Epithelial cell of esophagus (primary cell): ENCODE data around the gene GPR153.

Experiments
- DNase-seq: peaks from one replicate; pipeline ENCODE4 v3.0.0; 2010; ENCODE audit warnings: low read depth
- H3K4me3 ChIP-seq: 2 replicates; pipeline ENCODE4 v1.5.1; 2011; ENCODE audit warnings: mild to moderate bottlenecking, low read length, control low read depth
- TF ChIP-seq, protein P1 (sequence below): IDR thresholded peaks from 2 replicates; pipeline ENCODE4 v1.5.1; 2011; ENCODE audit warnings: low read depth, mild to moderate bottlenecking, low read length, control low read depth, inconsistent platforms; ENCODE audit not compliant: insufficient read depth; ENCODE audit errors: missing control alignments

GPR153 gene

DNA sequence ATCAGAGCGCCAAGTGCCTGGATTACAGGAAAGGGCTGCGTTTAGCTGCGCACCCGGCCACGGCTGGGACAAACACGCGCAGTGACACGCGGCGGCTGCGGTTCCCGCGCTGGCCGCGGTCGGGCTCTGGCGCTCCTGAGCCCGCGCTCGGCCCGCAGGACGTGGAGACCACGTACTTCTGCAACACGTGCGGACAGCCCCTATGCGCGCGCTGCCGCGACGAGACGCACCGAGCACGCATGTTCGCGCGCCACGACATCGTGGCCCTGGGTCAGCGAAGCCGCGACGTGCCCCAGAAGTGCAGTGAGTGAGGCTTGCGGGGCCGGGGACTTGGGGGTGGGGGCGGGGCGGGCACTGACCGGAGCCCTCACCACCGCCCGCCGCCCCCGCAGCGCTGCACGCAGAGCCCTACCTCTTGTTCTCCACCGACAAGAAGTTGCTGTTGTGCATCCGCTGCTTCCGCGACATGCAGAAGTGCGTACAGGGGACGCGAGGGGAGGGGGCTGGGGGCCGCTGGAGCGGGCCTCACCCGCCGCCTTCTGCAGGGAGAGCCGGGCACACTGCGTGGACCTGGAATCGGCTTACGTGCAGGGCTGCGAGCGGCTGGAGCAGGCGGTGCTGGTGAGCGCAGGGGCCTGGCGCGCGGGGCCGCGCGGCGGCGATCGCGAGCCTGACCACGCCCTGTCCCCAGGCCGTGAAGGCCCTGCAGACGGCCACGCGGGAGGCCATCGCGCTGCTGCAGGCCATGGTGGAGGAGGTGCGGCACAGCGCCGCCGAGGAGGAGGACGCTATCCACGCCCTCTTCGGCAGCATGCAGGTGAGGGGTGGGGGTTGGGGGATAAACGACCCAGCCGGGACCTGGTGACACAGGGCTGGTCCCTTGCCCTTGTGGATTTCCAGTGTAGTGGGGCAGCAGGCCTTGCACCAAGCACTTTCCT is 51.9 kb downstream of the GPR153 start:
- peak overlapping the region; percentile 25 for H3K4me3 ChIP-seq
- TF ChIP-seq, protein P1, sequence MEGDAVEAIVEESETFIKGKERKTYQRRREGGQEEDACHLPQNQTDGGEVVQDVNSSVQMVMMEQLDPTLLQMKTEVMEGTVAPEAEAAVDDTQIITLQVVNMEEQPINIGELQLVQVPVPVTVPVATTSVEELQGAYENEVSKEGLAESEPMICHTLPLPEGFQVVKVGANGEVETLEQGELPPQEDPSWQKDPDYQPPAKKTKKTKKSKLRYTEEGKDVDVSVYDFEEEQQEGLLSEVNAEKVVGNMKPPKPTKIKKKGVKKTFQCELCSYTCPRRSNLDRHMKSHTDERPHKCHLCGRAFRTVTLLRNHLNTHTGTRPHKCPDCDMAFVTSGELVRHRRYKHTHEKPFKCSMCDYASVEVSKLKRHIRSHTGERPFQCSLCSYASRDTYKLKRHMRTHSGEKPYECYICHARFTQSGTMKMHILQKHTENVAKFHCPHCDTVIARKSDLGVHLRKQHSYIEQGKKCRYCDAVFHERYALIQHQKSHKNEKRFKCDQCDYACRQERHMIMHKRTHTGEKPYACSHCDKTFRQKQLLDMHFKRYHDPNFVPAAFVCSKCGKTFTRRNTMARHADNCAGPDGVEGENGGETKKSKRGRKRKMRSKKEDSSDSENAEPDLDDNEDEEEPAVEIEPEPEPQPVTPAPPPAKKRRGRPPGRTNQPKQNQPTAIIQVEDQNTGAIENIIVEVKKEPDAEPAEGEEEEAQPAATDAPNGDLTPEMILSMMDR = peak; percentile 29
- peak; percentile 33 for DNase-seq

DNA sequence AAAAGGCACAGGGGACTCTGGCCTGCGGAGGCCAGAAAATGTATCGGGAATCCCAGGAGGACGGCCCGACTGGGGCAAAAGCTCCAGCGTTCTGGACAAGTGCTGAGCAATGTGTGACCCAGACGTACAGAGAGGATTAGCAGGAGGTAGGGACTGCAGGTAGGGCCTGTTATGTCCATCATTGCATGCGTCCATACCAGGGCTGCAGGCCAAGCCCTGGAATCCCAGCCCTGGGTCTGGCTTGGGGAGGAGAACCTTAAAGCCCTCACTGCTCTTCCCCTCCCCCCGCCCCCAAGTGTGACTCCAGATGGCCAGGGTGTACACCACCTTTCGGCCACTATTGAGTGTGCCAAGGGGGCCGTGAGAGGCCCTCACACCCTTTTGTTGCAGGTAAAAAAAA is 53.0 kb downstream of the GPR153 start:
- DNase-seq = no peak
- TF ChIP-seq, protein P1 = no peak
- H3K4me3 ChIP-seq = no peak overlapping the region

DNA sequence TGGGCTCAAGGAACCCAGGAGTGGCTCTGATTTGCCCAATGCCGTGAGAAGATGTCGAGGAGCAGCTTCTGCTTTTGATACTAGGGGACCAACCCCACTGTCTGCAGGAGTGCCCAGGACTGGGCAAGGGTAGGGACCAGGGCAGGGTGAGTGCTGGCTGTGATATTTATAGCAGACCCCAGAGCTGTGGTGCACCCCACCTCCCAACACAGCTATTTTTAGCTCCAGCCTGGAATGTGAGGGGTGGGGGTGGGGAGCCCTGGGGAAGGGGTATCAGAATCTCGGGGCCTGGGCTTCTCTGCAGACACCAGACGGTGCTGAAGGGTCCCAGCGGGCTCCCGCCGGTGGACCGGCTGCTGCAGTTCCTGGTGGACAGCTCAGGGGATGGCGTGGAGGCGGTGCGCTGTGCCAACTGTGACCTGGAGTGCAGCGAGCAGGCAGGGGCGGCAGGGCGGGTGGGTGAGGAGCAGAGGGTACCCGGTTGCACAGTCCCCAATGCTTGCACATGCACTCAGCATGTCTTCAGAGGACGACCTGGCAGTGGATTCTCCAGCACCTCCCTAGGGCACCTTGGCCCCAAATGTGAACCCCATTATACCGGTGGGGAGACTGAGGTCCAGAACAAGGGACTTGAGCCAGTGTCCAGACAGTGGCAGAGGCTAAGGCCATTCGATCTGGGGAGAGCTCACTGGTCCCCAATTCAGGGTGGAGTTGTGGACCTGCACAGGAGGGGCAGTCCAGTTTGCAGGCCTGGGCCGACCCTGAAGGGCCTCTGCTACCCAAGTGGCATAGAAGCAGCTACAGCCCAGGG is 53.6 kb downstream of the GPR153 start:
- TF ChIP-seq, protein P1 = no peak
- DNase-seq = no peak

DNA sequence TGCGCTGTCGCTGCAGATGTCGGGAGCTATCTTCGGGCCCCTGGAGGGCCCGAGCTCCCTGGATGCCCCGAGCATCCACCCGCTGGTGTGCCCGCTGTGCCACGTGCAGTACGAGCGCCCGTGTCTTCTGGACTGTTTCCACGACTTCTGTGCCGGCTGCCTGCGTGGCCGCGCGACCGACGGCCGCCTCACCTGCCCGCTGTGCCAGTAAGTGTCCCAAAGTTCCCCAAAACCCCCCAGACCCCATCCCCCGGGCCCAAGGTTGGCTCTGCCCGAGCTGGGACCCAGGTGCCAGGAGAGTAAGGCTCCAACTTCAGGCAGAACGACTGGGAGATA is 54.4 kb downstream of the GPR153 start:
- peak overlapping the region; percentile 48 for H3K4me3 ChIP-seq
- TF ChIP-seq, protein P1 = no peak
- no peak for DNase-seq

More for the DNA sequence above, 53.6 kb downstream of the GPR153 start:
- no peak overlapping the region for H3K4me3 ChIP-seq

DNA sequence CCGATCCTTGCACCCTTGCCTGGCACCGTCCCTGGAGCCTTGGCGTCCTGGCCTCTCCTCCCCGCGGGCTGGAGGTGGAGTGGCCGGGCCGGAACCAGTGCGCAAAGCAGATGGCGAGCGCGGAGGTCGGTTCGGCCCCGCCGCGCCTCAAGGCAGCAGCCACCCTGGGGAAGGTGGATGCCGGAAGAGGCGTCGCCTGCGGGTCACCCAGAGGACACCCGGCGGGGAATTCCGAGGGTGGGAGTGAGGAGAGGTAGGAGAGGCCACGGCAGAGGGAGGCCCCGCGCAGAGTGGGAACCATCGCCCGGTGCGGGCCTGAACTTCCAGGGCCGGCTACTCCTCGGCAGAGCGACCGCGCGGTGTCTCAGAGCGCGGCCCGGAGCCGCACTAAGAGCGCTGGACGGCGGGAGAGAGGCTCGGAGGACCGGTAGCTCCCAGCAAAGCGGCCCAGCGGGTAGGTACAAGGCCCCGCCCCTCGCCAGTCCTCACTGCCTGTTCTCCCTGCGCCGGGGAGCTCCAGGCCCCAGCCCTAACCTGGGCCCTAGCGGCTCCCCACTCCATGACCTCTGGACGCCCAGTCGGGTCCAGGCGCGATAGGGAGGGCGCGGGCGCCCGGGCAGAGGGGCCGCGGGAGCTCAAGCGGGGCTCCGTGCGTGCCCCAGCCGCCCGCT is 54.9 kb downstream of the GPR153 start, which contains the start of gene RNF207:
RNF207 (plus strand) TSS at position 271 of the 671 bp plus-strand sequence. CDS start 417 bp downstream, outside the sequence.
- peak; percentile 79 for DNase-seq
- peak within 1 kb of the TSS; percentile 48 for H3K4me3 ChIP-seq
- TF ChIP-seq, protein P1 = no peak

DNA sequence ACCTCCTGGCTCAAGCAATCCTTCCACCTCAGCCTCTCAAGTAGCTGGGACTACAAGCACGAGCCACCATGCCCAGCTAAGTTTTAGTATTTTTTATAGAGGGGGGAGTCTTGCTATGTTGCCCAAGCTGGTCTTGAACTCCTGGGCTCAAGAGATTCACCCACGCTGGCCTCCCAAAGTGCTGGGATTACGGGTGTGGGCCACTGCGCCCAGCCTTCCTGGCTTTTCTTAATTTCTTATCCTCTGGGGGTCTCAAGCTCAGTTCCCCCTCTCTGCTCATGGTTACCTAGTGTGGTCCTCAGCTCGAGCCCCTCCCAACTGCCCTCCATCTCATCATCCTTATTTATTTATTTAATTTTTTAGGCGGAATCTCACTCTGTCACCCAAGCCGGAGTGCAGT is 58.6 kb downstream of the GPR153 start:
- TF ChIP-seq, protein P1 = no peak
- DNase-seq = no peak
- no peak overlapping the region for H3K4me3 ChIP-seq
